ENCODE data around the gene CYP4F3. TPM values are rescaled to one million over a fixed set of nuclear protein-coding genes. Genes with fewer than 3 reads are reported as not detected.

The CYP4F3 gene
- total RNA-seq, 1 experiment from 2014 or later: 57.6 TPM

- no peak for TF ChIP-seq EZH2 (IDR thresholded peaks at IDR 0.05; ENCODE audit: low read depth)
- TF ChIP-seq, protein P1, sequence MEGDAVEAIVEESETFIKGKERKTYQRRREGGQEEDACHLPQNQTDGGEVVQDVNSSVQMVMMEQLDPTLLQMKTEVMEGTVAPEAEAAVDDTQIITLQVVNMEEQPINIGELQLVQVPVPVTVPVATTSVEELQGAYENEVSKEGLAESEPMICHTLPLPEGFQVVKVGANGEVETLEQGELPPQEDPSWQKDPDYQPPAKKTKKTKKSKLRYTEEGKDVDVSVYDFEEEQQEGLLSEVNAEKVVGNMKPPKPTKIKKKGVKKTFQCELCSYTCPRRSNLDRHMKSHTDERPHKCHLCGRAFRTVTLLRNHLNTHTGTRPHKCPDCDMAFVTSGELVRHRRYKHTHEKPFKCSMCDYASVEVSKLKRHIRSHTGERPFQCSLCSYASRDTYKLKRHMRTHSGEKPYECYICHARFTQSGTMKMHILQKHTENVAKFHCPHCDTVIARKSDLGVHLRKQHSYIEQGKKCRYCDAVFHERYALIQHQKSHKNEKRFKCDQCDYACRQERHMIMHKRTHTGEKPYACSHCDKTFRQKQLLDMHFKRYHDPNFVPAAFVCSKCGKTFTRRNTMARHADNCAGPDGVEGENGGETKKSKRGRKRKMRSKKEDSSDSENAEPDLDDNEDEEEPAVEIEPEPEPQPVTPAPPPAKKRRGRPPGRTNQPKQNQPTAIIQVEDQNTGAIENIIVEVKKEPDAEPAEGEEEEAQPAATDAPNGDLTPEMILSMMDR (conservative IDR thresholded peaks at IDR 0.05): no peak
- POLR2A ChIA-PET (ENCODE audit: unreplicated experiment): no interaction called here
- peaks cover 6% of the 10 kb centered on the region; the same call in 1 of the 2 replicates for H3F3A ChIP-seq (ENCODE audit: insufficient read depth, low read depth)
- no TSS peak for BruUV-seq (replicated peaks)
- CTCF ChIA-PET: no interaction called here
- H3K27me3 ChIP-seq (ENCODE audit: insufficient read depth, low read depth): no peaks in the 10 kb centered on the region
- no peaks in the 10 kb centered on the region for H3K9me3 ChIP-seq (ENCODE audit: insufficient read depth, low read depth)
- H3K4me1 ChIP-seq (replicated peaks; ENCODE audit: insufficient read depth): peaks cover 30% of the 10 kb centered on the region
- no peaks in the 10 kb centered on the region for H3K9me2 ChIP-seq (ENCODE audit: insufficient read depth)
- intact Hi-C loops (cut with micrococcal nuclease; ENCODE audit: unreplicated experiment): no loop called here
- H3K4me3 ChIP-seq: no peak overlapping the region
- 0 out of 2 replicates have a peak overlapping the region, but pooled peaks have one; percentile 37 for H3K4me2 ChIP-seq
- no peaks in the 10 kb centered on the region for H4K20me1 ChIP-seq (ENCODE audit: insufficient read depth)
- no peak overlapping the region for H3K27ac ChIP-seq
- H2AFZ ChIP-seq: no peak overlapping the region
- H3K36me3 ChIP-seq (ENCODE audit: low read depth): no peaks in the 10 kb centered on the region
- no peaks in the 10 kb centered on the region for H3K79me2 ChIP-seq (ENCODE audit: low read depth)
- DNase-seq: no peak
Measured at GRCh38 chr19:15615526-15615925, 25.2 kb upstream of the CYP4F3 start.

DNA sequence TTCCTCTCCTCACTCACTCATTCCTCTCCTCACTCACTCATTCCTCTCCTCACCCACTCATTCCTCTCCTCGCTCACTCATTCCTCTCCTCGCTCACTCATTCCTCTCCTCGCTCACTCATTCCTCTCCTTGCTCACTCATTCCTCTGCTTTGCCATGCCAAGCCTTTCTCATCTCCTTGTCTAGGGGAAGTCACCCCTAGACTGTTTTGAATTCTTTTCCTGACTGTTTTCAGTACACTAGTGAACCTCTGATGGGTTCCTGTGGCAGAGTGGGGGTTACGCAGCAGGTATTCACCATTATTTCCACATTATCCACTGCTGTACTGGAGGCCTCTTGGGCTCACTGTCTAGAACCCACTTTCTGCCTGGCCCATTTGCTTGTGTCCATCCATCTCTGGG, 24.5 kb upstream of the CYP4F3 start:
- POLR2A ChIA-PET (ENCODE audit: unreplicated experiment): no interaction called here
- no TSS peak for BruUV-seq (replicated peaks)
- H3K79me2 ChIP-seq (ENCODE audit: low read depth): no peaks in the 10 kb centered on the region
- H3K27me3 ChIP-seq (ENCODE audit: insufficient read depth, low read depth): no peaks in the 10 kb centered on the region
- H3K27ac ChIP-seq: no peak overlapping the region
- no peak overlapping the region for H3K4me2 ChIP-seq
- H3K36me3 ChIP-seq (ENCODE audit: low read depth): no peaks in the 10 kb centered on the region
- no peak overlapping the region for H2AFZ ChIP-seq
- CTCF ChIA-PET: no interaction called here
- H3K4me1 ChIP-seq (replicated peaks; ENCODE audit: insufficient read depth): peaks cover 30% of the 10 kb centered on the region
- H3K4me3 ChIP-seq: no peak overlapping the region
- H3F3A ChIP-seq (ENCODE audit: insufficient read depth, low read depth): peaks cover 6% of the 10 kb centered on the region; the same call in 1 of the 2 replicates
- DNase-seq: no peak
- no peaks in the 10 kb centered on the region for H3K9me3 ChIP-seq (ENCODE audit: insufficient read depth, low read depth)
- intact Hi-C loops (cut with micrococcal nuclease; ENCODE audit: unreplicated experiment): no loop called here
- no peak for TF ChIP-seq EZH2 (IDR thresholded peaks at IDR 0.05; ENCODE audit: low read depth)
- TF ChIP-seq, protein P1 (conservative IDR thresholded peaks at IDR 0.05): no peak
- no peaks in the 10 kb centered on the region for H4K20me1 ChIP-seq (ENCODE audit: insufficient read depth)
- H3K9me2 ChIP-seq (ENCODE audit: insufficient read depth): no peaks in the 10 kb centered on the region

GRCh38 chr19:15616627-15617270, 23.9 kb upstream of the CYP4F3 start:
- Histone ChIP-seq H3F3A (ENCODE audit: insufficient read depth, low read depth) (peaks cover 6% of the 10 kb centered on the region; the same call in 1 of the 2 replicates), H2AFZ (no peak overlapping the region), H3K9me3 (ENCODE audit: insufficient read depth, low read depth) (no peaks in the 10 kb centered on the region), H3K4me2 (0 out of 2 replicates have a peak overlapping the region, but pooled peaks have one; percentile 6), H3K27me3 (ENCODE audit: insufficient read depth, low read depth) (no peaks in the 10 kb centered on the region), H3K27ac (no peak overlapping the region), H3K9me2 (ENCODE audit: insufficient read depth) (no peaks in the 10 kb centered on the region), H3K4me1 (replicated peaks; ENCODE audit: insufficient read depth) (peaks cover 30% of the 10 kb centered on the region), H4K20me1 (ENCODE audit: insufficient read depth) (no peaks in the 10 kb centered on the region), H3K36me3 (ENCODE audit: low read depth) (no peaks in the 10 kb centered on the region), H3K4me3 (no peak overlapping the region), H3K79me2 (ENCODE audit: low read depth) (no peaks in the 10 kb centered on the region)
- TF ChIP-seq, protein P1 (conservative IDR thresholded peaks at IDR 0.05): no peak
- no peak for TF ChIP-seq EZH2 (IDR thresholded peaks at IDR 0.05; ENCODE audit: low read depth)
- BruUV-seq (replicated peaks): no TSS peak
- POLR2A ChIA-PET (ENCODE audit: unreplicated experiment): no interaction called here
- DNase-seq: peak in 1 of 2 experiments; percentile 77
- intact Hi-C loops (cut with micrococcal nuclease; ENCODE audit: unreplicated experiment): no loop called here
- CTCF ChIA-PET: no interaction called here

Data from PC-9 (cell line).